Esophagus squamous epithelium (tissue), 4 donors: ENCODE data around the gene CUTA.

Source experiments
- CTCF ChIP-seq, 6 experiments: fragments of 450-650 bp in 4 of 6; fragments of 200-600 bp in 2 of 6; sonication (generic) in 2 of 6; IDR thresholded peaks; one replicate each; pipeline ENCODE4 v1.5.1; 2016 to 2019; ENCODE audit warnings: antibody characterized with exemption in 6 of 6, mild to moderate bottlenecking in 4 of 6, moderate library complexity in 4 of 6
- POLR2A ChIP-seq, 4 donors: fragments of 450-650 bp; IDR thresholded peaks; one replicate each; pipeline ENCODE4 v1.6.1; 2017; ENCODE audit warnings: antibody characterized with exemption in 4 of 4, mild to moderate bottlenecking in 4 of 4, moderate library complexity in 3 of 4

- no peak for TF ChIP-seq CTCF (IDR thresholded peaks at IDR 0.05)
- no peak for TF ChIP-seq POLR2A (IDR thresholded peaks at IDR 0.05)
Observed at GRCh38 chr6:33446356-33446755, 28.4 kb upstream of the CUTA start.
